GM18873 (cell line): ENCODE measurements around the gene GM2A.

Experiments used
- ATAC-seq: cut with Tn5 transposase; IDR thresholded peaks from one replicate; pipeline ENCODE4 v1.9.1; 2021; ENCODE audit warnings: mild to moderate bottlenecking, moderate library complexity, moderate number of reproducible peaks; ENCODE audit not compliant: unreplicated experiment, low FRiP score

GM2A gene

DNA sequence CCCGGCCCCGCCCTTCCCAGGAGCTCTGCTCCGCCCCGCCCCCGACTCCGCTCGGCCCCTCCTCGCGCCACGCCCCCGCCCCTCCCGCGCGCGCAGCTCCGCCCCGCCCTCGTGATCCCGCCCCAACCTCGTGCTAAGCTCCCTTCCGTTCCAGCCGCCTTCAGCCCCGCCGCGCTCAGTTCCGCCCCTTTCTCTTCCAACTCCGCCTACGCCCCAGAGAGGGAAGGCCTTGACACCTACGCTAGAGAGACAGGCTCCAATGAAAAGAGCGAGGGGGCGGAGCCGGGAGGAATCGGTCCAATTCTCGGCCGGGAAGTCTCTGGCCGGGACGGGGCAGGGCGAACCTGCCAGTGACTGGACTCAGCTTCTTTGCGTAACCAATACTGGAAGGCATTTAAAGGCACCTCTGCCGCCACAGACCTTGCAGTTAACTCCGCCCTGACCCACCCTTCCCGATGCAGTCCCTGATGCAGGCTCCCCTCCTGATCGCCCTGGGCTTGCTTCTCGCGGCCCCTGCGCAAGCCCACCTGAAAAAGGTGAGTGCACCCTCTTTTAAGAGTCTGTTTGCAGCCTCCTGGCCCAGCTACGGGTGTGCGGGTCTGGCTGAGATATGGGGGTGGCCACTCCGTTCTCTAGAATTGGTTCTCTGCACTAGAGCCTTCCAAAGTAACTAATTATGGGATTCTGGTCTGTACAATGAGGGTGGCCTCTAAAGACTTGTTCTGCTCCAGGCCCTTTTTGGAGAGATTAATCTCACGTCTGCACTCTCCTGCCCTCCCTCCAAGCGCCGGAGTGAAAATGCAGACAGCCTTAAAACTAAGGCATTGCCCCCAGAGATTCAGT, at the start of gene GM2A:
GM2A (plus strand) TSS at position 424 of the 843 bp plus-strand sequence; CDS start at position 456, 32 bp downstream.
- peak; percentile 80 for ATAC-seq

GRCh38 chr5:151204051-151204450, 48.9 kb upstream of the GM2A start:
- ATAC-seq: no peak

GRCh38 chr5:151205411-151205810, 47.6 kb upstream of the GM2A start:
- ATAC-seq: no peak

DNA sequence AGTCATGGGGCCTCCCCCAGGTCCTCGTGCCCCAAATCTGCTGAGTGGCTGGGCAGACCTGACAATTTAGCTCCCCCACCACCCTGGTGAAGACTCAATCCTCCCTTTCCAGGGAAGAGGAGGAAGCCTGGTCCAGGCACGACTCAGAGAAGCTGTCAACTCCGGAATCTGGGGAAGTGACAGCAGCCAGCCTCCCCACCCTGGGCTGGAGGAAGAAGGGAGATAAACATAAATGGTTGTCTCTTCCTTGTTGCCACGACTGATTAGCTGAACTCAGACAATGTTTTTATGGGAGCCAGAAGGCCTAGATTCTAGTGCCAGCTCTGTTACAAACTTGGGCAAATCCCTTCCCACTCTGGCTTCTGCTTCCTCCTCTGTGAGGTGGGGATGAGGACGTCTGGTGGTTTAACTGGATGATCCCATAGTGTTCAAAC, 44.5 kb upstream of the GM2A start:
- ATAC-seq: no peak

- ATAC-seq: no peak
Measured at GRCh38 chr5:151212406-151212798, 40.6 kb upstream of the GM2A start.

DNA sequence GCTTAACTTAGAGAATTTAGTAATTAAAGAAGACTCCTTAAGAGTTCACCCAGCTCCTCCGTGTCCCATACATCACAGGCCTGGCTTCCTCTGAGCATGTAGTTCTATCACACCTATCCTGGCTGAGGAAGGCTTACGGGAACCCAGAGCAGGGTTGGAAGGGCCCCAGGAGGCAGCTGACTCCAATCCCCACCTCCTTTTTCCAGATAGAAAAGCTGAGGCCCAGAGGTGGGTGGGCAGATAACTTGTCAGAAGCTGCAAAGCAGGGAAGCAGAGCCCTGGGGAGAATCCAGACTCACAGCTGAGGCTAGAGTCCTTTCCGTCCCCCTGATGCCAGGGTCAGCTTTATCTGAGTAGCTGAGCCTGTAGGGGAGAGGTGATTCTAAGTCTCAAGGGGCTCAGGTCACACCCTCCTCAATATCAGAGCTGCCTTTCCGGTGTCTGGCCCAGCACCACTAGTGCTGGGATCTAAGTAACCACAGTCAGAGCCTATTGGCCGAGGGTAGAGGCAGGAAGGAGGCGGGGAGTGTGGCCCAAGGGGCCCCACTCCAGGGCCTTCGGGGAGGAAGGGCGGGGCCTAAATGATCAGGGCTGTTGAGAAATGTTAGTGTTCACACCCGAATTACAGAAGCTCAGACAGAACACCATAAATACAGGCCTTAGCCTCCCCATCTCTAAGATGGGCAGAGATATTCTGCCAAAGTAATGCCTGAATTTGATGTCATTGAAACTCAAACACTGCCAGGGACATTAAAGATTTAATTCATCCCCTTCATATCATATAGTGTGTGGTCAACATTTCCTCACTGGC, 39.0 kb upstream of the GM2A start:
- peak; percentile 69 for ATAC-seq

GRCh38 chr5:151214614-151215545, 38.1 kb upstream of the GM2A start:
- peak; percentile 43 for ATAC-seq

GRCh38 chr5:151215546-151215880, 37.5 kb upstream of the GM2A start:
- ATAC-seq: no peak

DNA sequence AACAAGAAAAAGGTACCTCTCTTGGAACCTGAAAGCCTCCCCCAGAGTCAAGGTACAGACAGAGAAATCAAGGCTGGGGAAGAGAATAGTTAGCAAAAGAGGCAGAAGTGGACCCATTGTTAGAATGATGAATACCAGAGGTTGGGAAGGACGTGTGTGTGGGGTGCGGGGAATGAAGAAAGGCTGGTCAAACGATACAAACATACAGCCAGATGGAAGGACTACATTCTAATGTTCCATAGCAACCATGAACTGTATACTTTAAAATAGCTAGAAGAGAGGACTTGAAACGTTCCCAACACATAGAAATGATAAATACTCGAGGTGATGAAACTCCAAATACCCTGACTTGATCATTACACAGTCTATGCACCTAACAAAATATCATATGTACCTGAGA, 36.2 kb upstream of the GM2A start:
- ATAC-seq: no peak

DNA sequence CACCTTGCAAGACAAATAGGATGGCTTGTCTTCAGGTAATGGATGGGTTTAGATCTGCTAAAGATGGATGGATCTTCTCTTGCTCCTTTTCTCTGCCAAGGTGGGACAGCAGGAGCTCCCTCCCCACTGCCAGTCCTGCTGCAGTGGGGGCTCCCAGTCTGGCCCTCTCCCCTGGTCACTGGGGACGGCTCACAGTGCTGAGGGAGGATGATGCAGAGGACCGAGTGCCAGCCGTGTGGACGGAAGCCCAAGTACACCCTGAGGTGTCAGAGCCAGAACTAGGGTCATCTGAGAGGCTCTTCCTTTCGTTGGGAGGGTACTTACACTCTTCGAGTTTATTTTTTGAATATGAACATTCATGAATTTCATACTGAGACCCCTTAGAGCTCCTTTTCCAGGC, 34.8 kb upstream of the GM2A start:
- ATAC-seq: no peak

DNA sequence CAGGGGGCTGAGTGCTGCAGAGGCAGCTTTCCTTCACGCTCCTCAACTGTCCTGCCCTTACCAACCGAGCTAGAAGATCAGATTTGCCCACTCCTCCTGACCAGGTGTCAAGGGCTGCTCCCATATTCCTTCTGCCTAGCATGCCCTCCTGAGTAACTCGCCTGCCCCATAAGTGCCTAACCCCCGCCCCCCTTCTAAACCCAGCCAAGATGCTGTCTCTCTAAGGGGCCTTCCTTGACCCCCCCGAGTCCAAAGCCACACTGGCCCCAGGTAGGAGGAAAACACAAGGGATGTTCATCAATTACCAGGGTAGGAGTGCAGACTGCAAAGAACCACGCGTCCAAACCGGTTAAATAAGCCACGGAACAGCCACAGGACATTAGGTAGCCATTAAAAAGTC, 33.8 kb upstream of the GM2A start:
- ATAC-seq: no peak

GRCh38 chr5:151219789-151220188, 33.2 kb upstream of the GM2A start:
- ATAC-seq: no peak

GRCh38 chr5:151221574-151221973, 31.4 kb upstream of the GM2A start:
- ATAC-seq: no peak

GRCh38 chr5:151222054-151222789, 30.8 kb upstream of the GM2A start:
- no peak for ATAC-seq

DNA sequence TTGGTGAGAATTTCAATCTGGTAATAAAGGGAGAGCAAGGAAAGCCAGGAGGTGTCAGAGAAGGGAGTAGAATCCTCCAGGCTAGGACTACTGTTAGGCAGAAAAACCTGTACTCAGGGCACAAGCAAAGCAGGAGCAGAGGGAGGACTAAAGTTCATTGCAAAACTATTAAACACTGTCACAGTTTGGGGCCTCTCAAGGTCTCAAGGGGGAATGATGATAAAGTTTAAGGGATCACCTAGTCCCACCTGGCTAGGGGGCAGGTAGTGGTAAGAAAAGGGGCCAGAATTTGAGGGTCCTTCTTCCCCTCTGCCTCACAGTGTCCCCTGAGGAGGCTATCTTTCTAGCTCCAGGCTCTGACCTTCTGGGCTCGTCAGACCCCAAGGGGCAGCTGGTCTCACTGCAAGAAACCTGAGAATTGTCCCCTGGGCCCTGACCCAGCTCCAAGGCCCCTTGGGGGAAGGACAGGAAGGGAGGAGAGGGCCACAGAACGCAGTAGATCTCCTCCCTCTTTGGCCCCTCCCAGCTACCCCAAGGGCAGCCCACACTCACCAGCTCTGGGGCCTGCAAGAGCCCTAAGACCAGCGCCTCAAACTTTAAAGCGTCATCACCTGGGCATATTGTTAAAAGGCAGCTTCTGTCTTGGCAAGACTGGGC, 30.1 kb upstream of the GM2A start:
- ATAC-seq: peak; percentile 57

DNA sequence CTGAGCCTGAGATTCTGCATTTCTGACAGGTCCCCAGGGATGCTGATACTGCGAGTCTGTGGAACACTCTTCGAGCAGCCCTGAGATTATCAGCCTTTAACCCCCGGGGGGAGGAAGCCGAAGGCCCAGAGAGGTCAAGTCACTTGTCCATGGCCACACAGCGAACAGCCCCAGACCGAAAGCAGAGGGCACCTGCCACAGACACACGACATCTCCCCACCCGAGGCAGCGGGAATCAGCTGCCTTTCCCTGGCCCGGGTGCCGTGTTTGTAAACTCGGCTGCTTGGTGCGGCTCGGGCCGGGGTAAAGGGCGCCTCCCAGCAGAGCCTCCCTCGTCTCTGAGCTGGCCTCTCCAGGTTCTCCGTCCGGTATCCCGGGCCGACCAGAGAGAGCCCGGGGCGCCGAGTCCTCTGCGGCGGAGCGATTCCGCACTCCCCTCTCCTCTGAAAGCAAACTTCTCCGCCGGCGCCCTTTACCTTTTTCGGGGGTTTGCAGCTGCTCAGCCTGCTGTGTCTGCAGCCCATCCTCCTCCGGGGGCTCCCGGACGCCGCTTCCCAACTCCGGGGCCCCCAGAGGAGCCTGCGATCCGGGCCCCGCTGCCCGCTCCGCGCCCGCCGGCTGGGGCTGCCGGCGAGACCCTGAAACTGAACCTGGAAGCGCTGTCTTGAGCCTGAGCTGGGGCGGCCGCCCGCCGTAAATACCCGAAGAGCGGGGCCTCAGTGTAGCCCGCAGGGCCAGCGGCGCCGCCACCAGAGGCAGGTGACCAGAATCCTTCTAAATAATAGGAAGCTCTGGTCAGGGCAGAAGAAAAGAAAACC, 29.3 kb upstream of the GM2A start, which contains the start of gene CCDC69:
CCDC69 (minus strand) TSS at position 646 of the 818 bp plus-strand sequence; CDS start at position 524, 122 bp downstream.
- ATAC-seq: peak; percentile 55

DNA sequence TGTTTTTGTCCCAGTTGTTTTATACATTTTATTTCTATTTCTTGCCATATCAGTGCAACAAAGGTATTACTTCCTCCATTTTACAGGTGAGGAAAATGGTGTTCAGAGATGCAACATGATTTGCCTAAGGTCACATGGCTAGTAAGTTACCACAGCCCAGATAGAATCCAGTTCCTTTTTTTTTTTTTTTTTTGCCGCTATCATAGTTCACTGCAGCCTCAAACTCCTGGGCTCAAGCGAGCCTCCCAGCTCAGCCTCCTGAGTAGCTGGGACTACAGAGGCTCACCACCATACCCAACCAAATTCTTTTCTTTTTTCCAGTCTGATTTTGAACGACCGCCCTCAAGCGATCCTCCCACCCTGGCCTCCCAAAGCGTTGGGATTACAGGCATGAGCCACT, 28.6 kb upstream of the GM2A start:
- no peak for ATAC-seq

DNA sequence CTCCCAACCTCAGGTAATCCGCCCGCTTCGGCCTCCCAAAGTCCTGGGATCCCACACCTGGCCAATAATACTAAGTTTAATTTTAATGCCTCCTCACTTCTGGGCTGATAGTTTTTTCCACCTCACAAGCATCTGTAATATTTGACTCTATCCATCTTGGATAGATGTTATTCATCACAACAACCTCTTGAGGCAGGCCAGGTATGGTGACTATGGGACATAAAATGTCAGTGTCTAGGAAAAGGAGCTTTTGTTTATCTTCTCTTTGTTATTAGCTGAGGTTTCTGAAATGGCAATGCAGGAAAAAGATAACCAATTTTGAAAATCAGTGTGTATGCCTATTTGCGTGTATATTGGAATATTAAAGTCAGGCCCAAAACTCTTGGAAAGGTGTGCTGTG, 27.9 kb upstream of the GM2A start:
- no peak for ATAC-seq
